SK-N-SH (cell line): Measurements from ENCODE around the gene SNED1. TPM values are rescaled to one million over a fixed set of nuclear protein-coding genes. Genes with fewer than 3 reads are reported as not detected.

Source experiments
- CTCF ChIA-PET: fragments of 300-600, 350-600 bp; formaldehyde crosslinking; extraction: SDS; loops from one replicate; lab custom pipeline; 2021; lab: Yijun Ruan, JAX
- POLR2A ChIA-PET: fragments of 350-600 bp; sonication (Branson Sonifier 250); formaldehyde crosslinking; extraction: SDS; loops from one replicate; lab custom pipeline; 2020; ENCODE audit warnings: antibody characterized with exemption, inconsistent platforms; lab: Yijun Ruan, JAX
- DNase-seq: peaks from one replicate; pipeline ENCODE4 v3.0.0; 2012
- H2AFZ ChIP-seq: fragments of 200-600 bp; sonication (generic); 2 replicates; pipeline ENCODE4 v1.8.1; 2016; ENCODE audit warnings: antibody characterized with exemption, mild to moderate bottlenecking, low read depth
- H3F3A ChIP-seq: fragments of 200-600 bp; sonication (generic); replicated peaks from 2 replicates; pipeline ENCODE3; 2016; ENCODE audit warnings: antibody characterized with exemption, mild to moderate bottlenecking; ENCODE audit not compliant: insufficient read depth
- H3K27ac ChIP-seq, 2 experiments: fragments of 200-500 bp in 1 of 2; fragments of 200-600 bp in 1 of 2; sonication (Bioruptor generic) in 1 of 2; sonication (generic), shearing (Covaris generic) in 1 of 2; 2 replicates each; pipeline versions ENCODE4 v1.5.1 to v1.6.1; 2014 to 2016; ENCODE audit warnings: low read depth in 2 of 2, inconsistent platforms in 1 of 2, low read length in 1 of 2, mild to moderate bottlenecking in 1 of 2, mixed read lengths in 1 of 2
- H3K27me3 ChIP-seq: fragments of 200-600 bp; sonication (generic), shearing (Covaris generic); 2 replicates; pipeline ENCODE4 v1.6.1; 2016; ENCODE audit warnings: mixed run types; ENCODE audit not compliant: insufficient read depth
- H3K36me3 ChIP-seq, 2 experiments: fragments of 200-500 bp in 1 of 2; fragments of 200-600 bp in 1 of 2; sonication (Bioruptor generic) in 1 of 2; sonication (generic) in 1 of 2; replicated peaks in 1 of 2; 2 replicates each; pipeline versions ENCODE3 to v1.5.1; 2014 to 2016; ENCODE audit warnings: low read length in 1 of 2, mild to moderate bottlenecking in 1 of 2; ENCODE audit not compliant: insufficient read depth in 2 of 2, control insufficient read depth in 1 of 2
- H3K4me1 ChIP-seq, 2 experiments: fragments of 200-500 bp in 1 of 2; fragments of 200-600 bp in 1 of 2; sonication (Bioruptor generic) in 1 of 2; sonication (generic), shearing (Covaris generic) in 1 of 2; 2 replicates each; pipeline versions ENCODE4 v1.5.1 to v1.6.1; 2014 to 2016; ENCODE audit warnings: low read depth in 1 of 2, low read length in 1 of 2, mixed run types in 1 of 2; ENCODE audit not compliant: insufficient read depth in 2 of 2, control insufficient read depth in 1 of 2
- H3K4me2 ChIP-seq: fragments of 200-600 bp; sonication (generic), shearing (Covaris generic); 2 replicates; pipeline ENCODE4 v1.6.1; 2017; ENCODE audit warnings: mixed run types
- H3K4me3 ChIP-seq, 2 experiments: fragments of 200-500 bp in 1 of 2; fragments of 200-600 bp in 1 of 2; sonication (Bioruptor generic) in 1 of 2; sonication (generic), shearing (Covaris generic) in 1 of 2; 2 replicates each; pipeline versions ENCODE4 v1.5.1 to v1.8.1; 2014 to 2016; ENCODE audit warnings: low read depth in 2 of 2, inconsistent platforms in 1 of 2, low read length in 1 of 2, mild to moderate bottlenecking in 1 of 2, mixed read lengths in 1 of 2, moderate library complexity in 1 of 2
- H3K79me2 ChIP-seq: fragments of 200-600 bp; sonication (generic); 2 replicates; pipeline ENCODE4 v1.8.1; 2017; ENCODE audit warnings: mild to moderate bottlenecking; ENCODE audit not compliant: insufficient read depth
- H3K9ac ChIP-seq: fragments of 200-600 bp; sonication (generic); 2 replicates; pipeline ENCODE4 v1.6.1; 2017; ENCODE audit warnings: mixed run types
- H3K9me2 ChIP-seq: fragments of 200-600 bp; sonication (generic); 2 replicates; pipeline ENCODE4 v1.6.1; 2017; ENCODE audit warnings: mixed run types
- H3K9me3 ChIP-seq: fragments of 200-600 bp; sonication (generic); 2 replicates; pipeline ENCODE4 v1.6.1; 2017; ENCODE audit warnings: mixed run types, mild to moderate bottlenecking, moderate library complexity
- H4K20me1 ChIP-seq: fragments of 200-600 bp; sonication (generic); 2 replicates; pipeline ENCODE4 v1.6.1; 2017; ENCODE audit warnings: mild to moderate bottlenecking, mixed run types; ENCODE audit not compliant: insufficient read depth
- FOXJ3 ChIP-seq: sonication (generic); formaldehyde crosslinking; IDR thresholded peaks from 2 replicates; pipeline ENCODE4 v1.5.1; 2020; ENCODE audit warnings: mild to moderate bottlenecking, missing genetic modification reagents
- GABPA ChIP-seq: IDR thresholded peaks from 2 replicates; pipeline ENCODE4 v1.4.0; 2012; ENCODE audit warnings: low read depth, mild to moderate bottlenecking
- MEF2A ChIP-seq: IDR thresholded peaks from 2 replicates; pipeline ENCODE4 v1.4.0; 2012; ENCODE audit warnings: low read depth, borderline replicate concordance
- MXI1 ChIP-seq: IDR thresholded peaks from 2 replicates; pipeline ENCODE4 v1.6.1; 2012; ENCODE audit warnings: mild to moderate bottlenecking, low read depth, low read length, improper control_type of control experiment
- RAD21 ChIP-seq: IDR thresholded peaks from 2 replicates; pipeline ENCODE4 v1.6.1; 2012; ENCODE audit warnings: mild to moderate bottlenecking, low read length
- REST ChIP-seq: IDR thresholded peaks from 2 replicates; pipeline ENCODE4 v1.6.1; 2012; ENCODE audit warnings: mild to moderate bottlenecking, low read depth, low read length, moderate library complexity
- RFX5 ChIP-seq: IDR thresholded peaks from 2 replicates; pipeline ENCODE4 v1.6.1; 2012; ENCODE audit warnings: mild to moderate bottlenecking, improper control_type of control experiment, low read length
- TAF1 ChIP-seq: IDR thresholded peaks from 2 replicates; pipeline ENCODE4 v1.6.1; 2012; ENCODE audit warnings: low read depth, mild to moderate bottlenecking, low read length, moderate library complexity, borderline replicate concordance
- TCF12 ChIP-seq: IDR thresholded peaks from 2 replicates; pipeline ENCODE4 v1.4.0; 2012
- TEAD4 ChIP-seq: IDR thresholded peaks from 2 replicates; pipeline ENCODE4 v1.4.0; 2012; ENCODE audit warnings: mild to moderate bottlenecking, borderline replicate concordance; ENCODE audit not compliant: insufficient read depth
- USF2 ChIP-seq: fragments of 150-350 bp; IDR thresholded peaks from 2 replicates; pipeline ENCODE4 v1.6.1; 2017; ENCODE audit warnings: antibody characterized with exemption, low read length, low read depth, borderline replicate concordance
- YY1 ChIP-seq: IDR thresholded peaks from 2 replicates; pipeline ENCODE4 v1.4.0; 2012; ENCODE audit warnings: low read depth, mild to moderate bottlenecking
- WGBS: methylation state at CpG from one replicate; pipeline ENCODE4 v1.1.6; 2017; ENCODE audit warnings: low lambda C conversion rate; 5-methylcytosine and 5-hydroxymethylcytosine counted together
- polyA plus RNA-seq, 3 experiments: library from polyadenylated mRNA; depleted of rRNA; stranded (reverse); fragments of >200 nt; gene quantifications; 2 replicates each; pipeline ENCODE4 v1.2.3, GENCODE V29; 2012

Gene SNED1
- polyA plus RNA-seq, 1 of the 3 experiments (the other 2 are of a cell fraction): 0.03 TPM

- no peak for DNase-seq
- Histone ChIP-seq H3K79me2 (no peaks in the 10 kb centered on the region), H3F3A (no peaks in the 10 kb centered on the region), H4K20me1 (no peaks in the 10 kb centered on the region), H3K9me3 (no peaks in the 10 kb centered on the region), H3K4me3 (no peak overlapping the region), H3K9me2 (no peaks in the 10 kb centered on the region), H3K36me3 (no peaks in the 10 kb centered on the region), H3K9ac (no peak overlapping the region), H3K4me2 (no peak overlapping the region), H3K27ac (no peak overlapping the region), H2AFZ (no peak overlapping the region), H3K27me3 (no peaks in the 10 kb centered on the region), H3K4me1 (peaks cover 0 to 33% of the 10 kb centered on the region in 2 experiments; a peak in 1 of 4 replicates)
- WGBS: 47% methylated on average over 13 of the region's 14 CpGs
- ChIA-PET POLR2A (no interaction called here), CTCF (no interaction called here)
- TF ChIP-seq TAF1 (no peak), FOXJ3 (CRISPR knock-in tag) (no peak), TEAD4 (no peak)
These were observed 45.7 kb upstream of the SNED1 start for GRCh38 chr2:240952496-240953246.

GRCh38 chr2:240953426-240954410 is 44.7 kb upstream of the SNED1 start:
- no peak overlapping the region for H3K27ac ChIP-seq
- no peaks in the 10 kb centered on the region for H4K20me1 ChIP-seq
- no peak overlapping the region for H3K4me2 ChIP-seq
- CTCF ChIA-PET: no interaction called here
- no peaks in the 10 kb centered on the region for H3F3A ChIP-seq
- 67% methylated on average over 13 of the region's 14 CpGs for WGBS
- TF ChIP-seq RAD21 (no peak), MEF2A (no peak), USF2 (no peak), MXI1 (no peak), REST (no peak), TCF12 (no peak), YY1 (no peak), RFX5 (no peak), GABPA (no peak)
- TF ChIP-seq, all 33 proteins: peak for 0
- no peaks in the 10 kb centered on the region for H3K27me3 ChIP-seq
- H3K9ac ChIP-seq: no peak overlapping the region
- H2AFZ ChIP-seq: no peak overlapping the region
- peaks cover 0 to 42% of the 10 kb centered on the region in 2 experiments; a peak in 1 of 4 replicates for H3K4me1 ChIP-seq
- H3K79me2 ChIP-seq: no peaks in the 10 kb centered on the region
- no peaks in the 10 kb centered on the region for H3K9me3 ChIP-seq
- no peaks in the 10 kb centered on the region for H3K36me3 ChIP-seq
- H3K4me3 ChIP-seq: no peak overlapping the region
- POLR2A ChIA-PET: no interaction called here
- DNase-seq: peak; percentile 22
- no peaks in the 10 kb centered on the region for H3K9me2 ChIP-seq
